Lower leg skin (tissue), 4 donors: ENCODE measurements around the gene YAP1. TPM values are rescaled to one million over a fixed set of nuclear protein-coding genes. Genes with fewer than 3 reads are reported as not detected.
A peak's percentile ranks its signal among the peaks of the same experiment; 100 is the strongest.
"Not testable (repeated sequence)": the region's sequence is repeated elsewhere in the genome, so short reads cannot be mapped to it uniquely, and the experiment has no call there.

ENCODE experiments used
- DNase-seq, 2 donors: peaks; one replicate each; pipeline ENCODE4 v3.0.0-alpha.2; 2019; ENCODE audit warnings: low spot score in 2 of 2
- H3K4me3 ChIP-seq: fragments of 200-600 bp; sonication (generic); 2 replicates; pipeline ENCODE4 v1.5.1; 2017; ENCODE audit warnings: mild to moderate bottlenecking, low read depth; ENCODE audit not compliant: poor library complexity, severe bottlenecking
- POLR2A ChIP-seq, 2 donors: fragments of 450-650 bp; IDR thresholded peaks; one replicate each; pipeline ENCODE4 v1.6.1; 2016 to 2017; ENCODE audit warnings: antibody characterized with exemption in 2 of 2, mild to moderate bottlenecking in 1 of 2, moderate library complexity in 1 of 2
- WGBS, 2 donors: methylation state at CpG; one replicate each; pipeline ENCODE4 v1.1.5; 2018; 5-methylcytosine and 5-hydroxymethylcytosine counted together
- intact Hi-C: fragments of 100-400 bp; cut with DNase I; formaldehyde crosslinking; loops from one replicate; pipeline ENCODE4 v1.15.0; 2023; ENCODE audit warnings: low total_unique reads
- total RNA-seq, 4 donors: library from RNA; depleted of rRNA; stranded (reverse); fragments of >200 nt; gene quantifications; one replicate each; pipeline ENCODE4 v1.1.0, GENCODE V29; 2016
- TF ChIP-seq, protein P1 (sequence below), 3 donors: fragments of 450-650 bp; IDR thresholded peaks; one replicate each; pipeline ENCODE4 v1.5.1; 2016; ENCODE audit warnings: antibody characterized with exemption in 3 of 3, mild to moderate bottlenecking in 3 of 3, moderate library complexity in 2 of 3

YAP1 gene
- total RNA-seq, 4 donors from 2014 or later = 164 to 241 (median 211) TPM

DNA sequence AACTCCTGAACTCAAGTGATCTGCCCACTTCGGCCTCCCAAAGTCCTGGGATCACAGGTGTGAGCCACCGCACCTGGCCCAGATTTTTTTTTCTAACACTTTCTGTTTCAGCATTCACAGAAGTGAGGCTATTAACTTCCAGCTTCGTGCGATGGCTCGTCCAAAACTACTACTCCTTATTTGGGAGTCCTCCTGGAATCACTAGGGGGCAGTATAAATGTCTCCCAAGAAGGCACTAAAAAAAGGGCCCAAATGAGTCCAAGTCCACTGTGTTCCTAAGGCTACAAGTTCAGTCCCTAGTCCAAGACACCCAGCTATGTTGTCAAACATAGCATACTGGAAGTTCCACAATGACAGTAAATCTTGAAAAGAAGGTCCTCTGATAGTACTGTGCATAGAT lies 143.8 kb downstream of the YAP1 start:
- 67 to 68% methylated on average over 5 of the region's 5 CpGs for WGBS, 2 donors
- TF ChIP-seq POLR2A (IDR thresholded peaks at IDR 0.05) = no peak
- TF ChIP-seq, protein P1, sequence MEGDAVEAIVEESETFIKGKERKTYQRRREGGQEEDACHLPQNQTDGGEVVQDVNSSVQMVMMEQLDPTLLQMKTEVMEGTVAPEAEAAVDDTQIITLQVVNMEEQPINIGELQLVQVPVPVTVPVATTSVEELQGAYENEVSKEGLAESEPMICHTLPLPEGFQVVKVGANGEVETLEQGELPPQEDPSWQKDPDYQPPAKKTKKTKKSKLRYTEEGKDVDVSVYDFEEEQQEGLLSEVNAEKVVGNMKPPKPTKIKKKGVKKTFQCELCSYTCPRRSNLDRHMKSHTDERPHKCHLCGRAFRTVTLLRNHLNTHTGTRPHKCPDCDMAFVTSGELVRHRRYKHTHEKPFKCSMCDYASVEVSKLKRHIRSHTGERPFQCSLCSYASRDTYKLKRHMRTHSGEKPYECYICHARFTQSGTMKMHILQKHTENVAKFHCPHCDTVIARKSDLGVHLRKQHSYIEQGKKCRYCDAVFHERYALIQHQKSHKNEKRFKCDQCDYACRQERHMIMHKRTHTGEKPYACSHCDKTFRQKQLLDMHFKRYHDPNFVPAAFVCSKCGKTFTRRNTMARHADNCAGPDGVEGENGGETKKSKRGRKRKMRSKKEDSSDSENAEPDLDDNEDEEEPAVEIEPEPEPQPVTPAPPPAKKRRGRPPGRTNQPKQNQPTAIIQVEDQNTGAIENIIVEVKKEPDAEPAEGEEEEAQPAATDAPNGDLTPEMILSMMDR (IDR thresholded peaks at IDR 0.05) = no peak
- intact Hi-C loops = no loop called here
- no peak overlapping the region for H3K4me3 ChIP-seq
- no peak for DNase-seq

DNA sequence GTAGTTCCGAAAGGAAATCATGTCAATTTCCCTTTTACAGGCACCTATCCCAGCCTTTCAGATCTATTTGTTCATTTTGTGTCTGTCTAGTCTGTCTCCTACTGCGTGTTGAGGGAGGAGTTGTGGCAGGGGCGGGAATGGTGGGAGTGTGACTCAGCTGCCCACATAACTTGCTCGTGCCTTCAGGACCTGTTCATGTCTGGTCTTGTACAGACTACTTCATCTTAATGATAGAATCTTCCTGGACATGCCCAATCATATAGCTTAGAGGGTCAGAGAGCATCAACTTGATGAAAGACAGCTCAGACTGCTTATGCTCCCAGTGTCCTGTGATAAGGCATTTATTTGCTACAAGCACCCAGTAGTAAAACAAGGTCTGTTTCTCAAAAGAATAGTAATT lies 146.0 kb downstream of the YAP1 start:
- H3K4me3 ChIP-seq = no peak overlapping the region
- TF ChIP-seq, protein P1 (IDR thresholded peaks at IDR 0.05) = no peak
- TF ChIP-seq POLR2A (IDR thresholded peaks at IDR 0.05) = no peak
- intact Hi-C loops = no loop called here
- DNase-seq = peak in 1 of 2 donors; percentile 71
- 47 to 55% methylated on average over 4 of the region's 4 CpGs for WGBS, 2 donors

DNA sequence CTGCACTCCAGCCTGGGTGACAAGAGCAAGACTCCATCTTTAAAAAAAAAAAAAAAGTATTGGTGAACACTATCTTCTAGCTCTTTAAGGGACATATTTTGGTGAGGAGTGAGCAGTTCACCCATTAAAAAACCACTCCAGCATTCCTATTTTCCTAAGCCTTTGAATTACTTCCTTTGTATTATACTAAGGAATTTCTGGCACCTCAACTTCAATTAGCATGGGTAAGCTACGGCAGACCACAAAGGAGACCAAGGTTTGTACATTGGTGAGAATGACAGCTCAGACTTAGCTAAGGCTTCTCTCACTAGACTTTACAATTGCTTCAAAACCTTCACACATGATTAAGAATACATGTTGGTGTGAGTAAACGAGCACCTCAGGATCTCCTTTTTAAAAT lies 150.0 kb downstream of the YAP1 start:
- TF ChIP-seq POLR2A (IDR thresholded peaks at IDR 0.05) = no peak
- TF ChIP-seq, protein P1 (IDR thresholded peaks at IDR 0.05) = no peak
- no peak for DNase-seq
- WGBS, 2 donors = 73% methylated on average over 2 of the region's 2 CpGs
- no peak overlapping the region for H3K4me3 ChIP-seq
- intact Hi-C loops = no loop called here

DNA sequence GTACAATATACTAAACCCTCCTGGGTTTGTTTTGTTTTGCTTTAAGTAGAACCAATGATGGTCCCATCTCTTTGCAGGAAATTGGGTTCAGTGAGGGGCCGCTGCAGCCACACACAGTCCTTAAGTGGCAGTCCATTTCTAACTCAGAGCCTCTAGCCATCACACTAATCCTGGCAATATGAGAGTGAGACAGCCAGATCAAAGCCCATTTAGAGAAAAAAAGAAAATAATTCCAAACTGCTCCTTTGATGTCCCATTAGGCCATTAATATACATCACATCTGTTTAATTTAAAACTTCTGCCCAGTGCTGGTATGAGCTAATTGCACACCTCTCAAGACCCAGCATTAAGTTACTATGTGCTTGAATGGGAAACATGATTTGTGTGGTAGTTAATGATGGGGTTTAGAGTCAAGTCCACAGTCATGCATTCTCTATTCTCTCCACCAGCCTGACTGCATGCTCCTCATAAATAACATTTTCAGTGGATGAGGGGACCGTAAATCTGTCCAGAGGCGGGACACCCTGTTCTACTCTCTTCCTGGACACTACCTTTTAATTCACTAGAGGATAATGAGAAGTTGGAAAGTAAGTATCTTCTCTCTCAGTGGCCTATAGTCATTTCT lies 153.2 kb downstream of the YAP1 start:
- TF ChIP-seq POLR2A (IDR thresholded peaks at IDR 0.05) = no peak
- TF ChIP-seq, protein P1 (IDR thresholded peaks at IDR 0.05) = no peak
- DNase-seq = no peak
- intact Hi-C loops = no loop called here
- 95 to 99% methylated on average over 3 of the region's 3 CpGs for WGBS, 2 donors
- no peak overlapping the region for H3K4me3 ChIP-seq

DNA sequence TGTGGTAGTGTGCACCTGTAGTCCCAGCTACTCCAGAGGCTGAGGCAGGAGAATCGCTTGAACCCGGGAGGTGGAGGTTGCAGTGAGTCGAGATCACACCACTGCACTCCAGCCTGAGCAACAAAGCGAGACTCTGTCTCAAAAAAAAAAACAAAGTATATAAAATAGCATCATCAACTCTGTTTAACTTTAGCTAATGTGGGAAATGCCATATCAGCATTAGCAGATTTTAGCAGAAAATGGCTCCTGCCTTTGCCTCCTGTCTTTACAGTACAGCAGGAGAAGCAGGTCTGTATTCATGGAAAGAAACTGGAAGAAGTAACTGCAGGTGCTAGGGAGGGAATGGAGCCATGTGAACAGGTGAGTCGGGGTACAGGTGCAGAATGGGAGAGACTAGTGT lies 154.5 kb downstream of the YAP1 start:
- H3K4me3 ChIP-seq, DNase-seq, intact Hi-C loops: not testable (repeated sequence)
- 92 to 99% methylated on average over 5 of the region's 5 CpGs for WGBS, 2 donors

DNA sequence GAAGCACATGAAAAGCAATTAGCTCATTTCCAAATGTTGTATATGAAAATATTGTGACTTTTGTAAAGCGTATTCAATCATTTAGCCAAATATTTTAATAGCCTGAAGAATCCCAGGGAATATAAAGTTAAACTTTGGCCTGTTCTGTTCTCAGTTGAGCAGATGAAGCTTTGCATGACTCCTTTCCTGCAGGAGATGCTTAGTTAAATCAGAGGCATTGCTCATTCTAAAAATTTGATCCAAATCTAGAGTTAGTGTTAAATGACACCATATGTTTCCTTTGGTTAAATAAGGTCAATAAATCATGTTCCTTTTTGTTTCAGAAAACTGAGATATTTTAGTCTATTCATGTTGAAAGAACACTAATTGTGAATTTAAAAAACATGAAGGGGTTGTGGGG lies 155.9 kb downstream of the YAP1 start:
- DNase-seq = no peak
- no peak overlapping the region for H3K4me3 ChIP-seq
- 54 to 79% methylated on average over 1 of the region's 1 CpG for whole genome bisulfite sequencing, 2 donors
- TF ChIP-seq POLR2A (IDR thresholded peaks at IDR 0.05) = no peak
- TF ChIP-seq, protein P1 (IDR thresholded peaks at IDR 0.05) = no peak
- intact Hi-C loops = no loop called here
